HCT116 (cell line): Measurements from ENCODE around the gene BBX. TPM values are rescaled to one million over a fixed set of nuclear protein-coding genes. Genes with fewer than 3 reads are reported as not detected.

ENCODE experiments used
- ATAC-seq: fragments of 200-7000 bp; cut with Tn5 transposase; 2 replicates; pipeline ENCODE4 v1.9.1; 2020; ENCODE audit warnings: mild to moderate bottlenecking, moderate library complexity
- BruUV-seq: library from RNA; stranded (reverse); fragments of 400-500 nt; replicated peaks from 2 replicates; lab custom pipeline; 2021; lab: Mats Ljungman, UMichigan
- CTCF ChIA-PET: fragments of 300-600 bp; sonication (Branson Sonifier 250); formaldehyde crosslinking; loops from one replicate; lab custom pipeline; 2021; ENCODE audit warnings: antibody characterized with exemption; lab: Charles Lee
- POLR2A ChIA-PET: fragments of 300-600, 350-600 bp; sonication (Branson Sonifier 250); formaldehyde crosslinking; loops from one replicate; lab custom pipeline; 2021; ENCODE audit warnings: antibody characterized with exemption; lab: Charles Lee
- RAD21 ChIA-PET, 2 experiments: fragments of 300-600 bp; sonication (Branson Sonifier 250); formaldehyde crosslinking; loops; one replicate each; lab custom pipeline; 2023; ENCODE audit warnings: low total read pairs in 2 of 2; ENCODE audit not compliant: uncharacterized antibody in 2 of 2, unreplicated experiment in 2 of 2, low non-redundant PET in 1 of 2; lab: Charles Lee
- DNase-seq: peaks from one replicate; pipeline ENCODE4 v3.0.0-alpha.2; 2010; ENCODE audit warnings: low read depth, low spot score
- H2AFZ ChIP-seq: fragments of 200-600 bp; shearing (Covaris generic), sonication (generic); 2 replicates; pipeline ENCODE4 v1.6.1; 2017; ENCODE audit warnings: low read depth, mixed run types, mixed read lengths, antibody characterized with exemption, low read length; ENCODE audit not compliant: poor library complexity, severe bottlenecking
- H3K27ac ChIP-seq: 2 replicates; pipeline ENCODE4 v1.5.1; 2012; ENCODE audit warnings: low read depth, low read length
- H3K27me3 ChIP-seq: fragments of 200-600 bp; sonication (generic); 2 replicates; pipeline ENCODE4 v1.6.1; 2016; ENCODE audit warnings: mixed run types, low read length, mixed read lengths; ENCODE audit not compliant: insufficient read depth
- H3K36me3 ChIP-seq, 2 experiments: fragments of 200-500 bp in 1 of 2; fragments of 200-600 bp in 1 of 2; sonication (Bioruptor generic) in 1 of 2; sonication (generic) in 1 of 2; 2 replicates each; pipeline versions ENCODE4 v1.5.1 to v1.6.1; 2014 to 2016; ENCODE audit warnings: low read length in 2 of 2, inconsistent platforms in 1 of 2, mixed read lengths in 1 of 2, mixed run types in 1 of 2; ENCODE audit not compliant: insufficient read depth in 2 of 2, control insufficient read depth in 1 of 2
- H3K4me1 ChIP-seq, 2 experiments: fragments of 200-600 bp in 1 of 2; sonication (generic) in 1 of 2; 2 replicates each; pipeline versions ENCODE4 v1.5.1 to v1.6.1; 2012 to 2017; ENCODE audit warnings: low read length in 2 of 2, inconsistent platforms in 1 of 2, mild to moderate bottlenecking in 1 of 2, mixed read lengths in 1 of 2, mixed run types in 1 of 2, moderate library complexity in 1 of 2; ENCODE audit not compliant: insufficient read depth in 2 of 2, control insufficient read depth in 1 of 2
- H3K4me2 ChIP-seq: fragments of 200-600 bp; sonication (generic); 2 replicates; pipeline ENCODE4 v1.6.1; 2017; ENCODE audit warnings: mixed run types, low read length, mixed read lengths
- H3K4me3 ChIP-seq, 2 experiments: fragments of 200-600 bp in 1 of 2; sonication (generic) in 1 of 2; replicated peaks in 1 of 2; 2 replicates each; pipeline ENCODE4 v1.5.1; 2011 to 2016; ENCODE audit warnings: low read length in 2 of 2, control low read depth in 1 of 2, low read depth in 1 of 2, mild to moderate bottlenecking in 1 of 2, mixed read lengths in 1 of 2, mixed run types in 1 of 2
- H3K79me2 ChIP-seq: fragments of 200-600 bp; sonication (generic); 2 replicates; pipeline ENCODE4 v1.6.1; 2017; ENCODE audit warnings: mild to moderate bottlenecking, mixed run types, low read length, moderate library complexity, mixed read lengths; ENCODE audit not compliant: insufficient read depth
- H3K9ac ChIP-seq: fragments of 200-600 bp; sonication (generic); 2 replicates; pipeline ENCODE4 v1.6.1; 2016; ENCODE audit warnings: low read length, mixed read lengths
- H3K9me2 ChIP-seq: fragments of 200-600 bp; sonication (generic), shearing (Covaris generic); 2 replicates; pipeline ENCODE4 v1.6.1; 2017; ENCODE audit warnings: mixed run types, mild to moderate bottlenecking, moderate library complexity; ENCODE audit not compliant: insufficient read depth
- H3K9me3 ChIP-seq, 2 experiments: fragments of 200-500 bp in 1 of 2; fragments of 200-600 bp in 1 of 2; sonication (Bioruptor generic) in 1 of 2; sonication (generic) in 1 of 2; 2 replicates each; pipeline ENCODE4 v1.6.1; 2014 to 2017; ENCODE audit warnings: low read length in 2 of 2, mixed read lengths in 2 of 2, inconsistent platforms in 1 of 2, low read depth in 1 of 2, mild to moderate bottlenecking in 1 of 2, mixed run types in 1 of 2, moderate library complexity in 1 of 2; ENCODE audit not compliant: control insufficient read depth in 1 of 2, insufficient read depth in 1 of 2
- H4K20me1 ChIP-seq: fragments of 200-600 bp; sonication (generic), shearing (Covaris generic); 2 replicates; pipeline ENCODE4 v1.6.1; 2017; ENCODE audit warnings: mixed run types, mild to moderate bottlenecking, moderate library complexity; ENCODE audit not compliant: insufficient read depth
- CBX3 ChIP-seq: IDR thresholded peaks from 2 replicates; pipeline ENCODE4 v1.6.1; 2012; ENCODE audit warnings: low read depth
- CTCF ChIP-seq, 3 experiments: fragments of 200-600 bp in 1 of 3; sonication (generic) in 1 of 3; IDR thresholded peaks in 2 of 3; conservative IDR thresholded peaks in 1 of 3; 2 replicates each; pipeline ENCODE4 v1.5.1; 2012 to 2017; ENCODE audit warnings: low read depth in 2 of 3, low read length in 2 of 3, antibody characterized with exemption in 1 of 3, borderline replicate concordance in 1 of 3, control low read depth in 1 of 3, mild to moderate bottlenecking in 1 of 3, mixed read lengths in 1 of 3, mixed run types in 1 of 3, moderate library complexity in 1 of 3; ENCODE audit not compliant: insufficient read depth in 1 of 3
- EGR1 ChIP-seq: IDR thresholded peaks from 2 replicates; pipeline ENCODE4 v1.6.1; 2012; ENCODE audit warnings: low read depth
- ELF1 ChIP-seq: IDR thresholded peaks from 2 replicates; pipeline ENCODE4 v1.6.1; 2012; ENCODE audit warnings: low read depth, borderline replicate concordance
- EZH2 ChIP-seq: fragments of 200-600 bp; sonication (generic); IDR thresholded peaks from 2 replicates; pipeline ENCODE4 v1.6.1; 2017; ENCODE audit warnings: antibody characterized with exemption, mixed run types
- FOSL1 ChIP-seq: IDR thresholded peaks from 2 replicates; pipeline ENCODE4 v1.6.1; 2012; ENCODE audit warnings: low read depth
- JUND ChIP-seq: IDR thresholded peaks from 2 replicates; pipeline ENCODE4 v1.6.1; 2012
- POLR2AphosphoS5 ChIP-seq: IDR thresholded peaks from 2 replicates; pipeline ENCODE4 v1.6.1; 2011; ENCODE audit warnings: mild to moderate bottlenecking, low read depth, low read length, moderate library complexity
- RAD21 ChIP-seq: IDR thresholded peaks from 2 replicates; pipeline ENCODE4 v1.6.1; 2012; ENCODE audit warnings: low read depth, mild to moderate bottlenecking
- SIN3A ChIP-seq: IDR thresholded peaks from 2 replicates; pipeline ENCODE4 v1.6.1; 2012; ENCODE audit warnings: low read depth
- SP1 ChIP-seq: IDR thresholded peaks from 2 replicates; pipeline ENCODE4 v1.6.1; 2012; ENCODE audit warnings: low read depth
- YY1 ChIP-seq: IDR thresholded peaks from 2 replicates; pipeline ENCODE4 v1.6.1; 2011; ENCODE audit warnings: low read length, low read depth, moderate library complexity, mild to moderate bottlenecking; ENCODE audit not compliant: insufficient replicate concordance; ENCODE audit errors: extremely low read depth
- ZBTB33 ChIP-seq: IDR thresholded peaks from 2 replicates; pipeline ENCODE4 v1.6.1; 2011; ENCODE audit warnings: mild to moderate bottlenecking, low read length, moderate library complexity; ENCODE audit not compliant: insufficient replicate concordance; ENCODE audit errors: extremely low read depth
- ZFX ChIP-seq: fragments of 450-650 bp; IDR thresholded peaks from 2 replicates; pipeline ENCODE4 v1.6.1; 2017
- ZNF274 ChIP-seq: fragments of 200-500 bp; sonication (Bioruptor generic); IDR thresholded peaks from 2 replicates; pipeline ENCODE4 v1.6.1; 2014; ENCODE audit warnings: mild to moderate bottlenecking, low read depth, low read length, inconsistent platforms
- intact Hi-C: fragments of 100-400 bp; cut with micrococcal nuclease; formaldehyde crosslinking; loops from 2 replicates; pipeline ENCODE4 v1.10.0; 2022
- total RNA-seq: library from RNA; stranded (reverse); gene quantifications from one replicate; pipeline ENCODE4 v1.2.1, GENCODE V29; 2021; ENCODE audit not compliant: unreplicated experiment
- TF ChIP-seq, protein P1 (sequence below): IDR thresholded peaks from 2 replicates; pipeline ENCODE4 v1.6.1; 2012
- TF ChIP-seq, protein P2 (sequence below): IDR thresholded peaks from 2 replicates; pipeline ENCODE4 v1.6.1; 2012
- TF ChIP-seq, protein P3 (sequence below): IDR thresholded peaks from 2 replicates; pipeline ENCODE4 v1.6.1; 2012; ENCODE audit warnings: low read depth

The BBX gene
- total RNA-seq, 1 experiment from 2014 or later: 55.6 TPM

DNA sequence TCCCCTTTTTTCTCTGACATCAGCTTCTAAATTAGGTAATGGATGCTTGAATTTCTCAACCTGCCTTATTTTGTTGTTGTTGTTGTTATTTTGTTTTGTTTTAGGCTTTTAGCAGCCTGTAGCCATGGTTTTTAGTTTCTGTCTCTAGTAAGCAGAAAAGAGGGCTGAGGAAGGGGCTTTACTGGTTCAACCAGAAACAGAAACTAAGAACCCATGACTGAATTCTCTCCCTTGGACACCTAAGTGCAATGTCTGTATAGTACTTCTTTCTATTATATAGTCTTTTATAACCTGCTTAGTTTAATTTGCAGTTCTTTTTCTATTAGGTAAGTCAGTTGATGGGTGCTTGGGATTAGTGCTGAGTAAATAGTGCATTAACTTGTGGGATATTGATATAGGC lies 129.0 kb downstream of the BBX start:
- Histone ChIP-seq H3K79me2 (no peaks in the 10 kb centered on the region), H3K4me1 (no peaks in the 10 kb centered on the region), H3K9me3 (no peaks in the 10 kb centered on the region), H3K27me3 (no peaks in the 10 kb centered on the region), H3K4me3 (no peak overlapping the region), H3K4me2 (no peak overlapping the region), H3K27ac (no peak overlapping the region), H3K9ac (no peak overlapping the region), H2AFZ (no peak overlapping the region), H3K9me2 (no peaks in the 10 kb centered on the region; the same call in 1 of the 2 replicates), H4K20me1 (no peaks in the 10 kb centered on the region; the same call in 1 of the 2 replicates), H3K36me3 (no peaks in the 10 kb centered on the region)
- intact Hi-C loops: no loop called here
- ATAC-seq: no peak
- ChIA-PET CTCF (no interaction called here), POLR2A (no interaction called here), RAD21 (no interaction called here)
- no peak for TF ChIP-seq EZH2
- no peak for TF ChIP-seq ZNF274
- TF ChIP-seq ZFX: no peak
- TF ChIP-seq, protein P1, sequence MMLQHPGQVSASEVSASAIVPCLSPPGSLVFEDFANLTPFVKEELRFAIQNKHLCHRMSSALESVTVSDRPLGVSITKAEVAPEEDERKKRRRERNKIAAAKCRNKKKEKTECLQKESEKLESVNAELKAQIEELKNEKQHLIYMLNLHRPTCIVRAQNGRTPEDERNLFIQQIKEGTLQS: no peak
- no peak for TF ChIP-seq EGR1
- no peak for TF ChIP-seq SP1
- no peak for TF ChIP-seq ZBTB33
- no peak for TF ChIP-seq JUND
- TF ChIP-seq YY1: no peak
- TF ChIP-seq, protein P2, sequence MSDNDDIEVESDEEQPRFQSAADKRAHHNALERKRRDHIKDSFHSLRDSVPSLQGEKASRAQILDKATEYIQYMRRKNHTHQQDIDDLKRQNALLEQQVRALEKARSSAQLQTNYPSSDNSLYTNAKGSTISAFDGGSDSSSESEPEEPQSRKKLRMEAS: no peak
- TF ChIP-seq RAD21: no peak
- no peak for TF ChIP-seq CTCF (IDR thresholded peaks at IDR 0.05 in 2 of 3, conservative IDR thresholded peaks at IDR 0.05 in 1 of 3; ENCODE audit: borderline replicate concordance in 1 of 3, insufficient read depth in 1 of 3, low read depth in 2 of 3, low read length in 2 of 3)
- no peak for TF ChIP-seq CBX3
- no peak for TF ChIP-seq ELF1
- TF ChIP-seq SIN3A: no peak
- TF ChIP-seq POLR2AphosphoS5: no peak
- TF ChIP-seq, protein P3, sequence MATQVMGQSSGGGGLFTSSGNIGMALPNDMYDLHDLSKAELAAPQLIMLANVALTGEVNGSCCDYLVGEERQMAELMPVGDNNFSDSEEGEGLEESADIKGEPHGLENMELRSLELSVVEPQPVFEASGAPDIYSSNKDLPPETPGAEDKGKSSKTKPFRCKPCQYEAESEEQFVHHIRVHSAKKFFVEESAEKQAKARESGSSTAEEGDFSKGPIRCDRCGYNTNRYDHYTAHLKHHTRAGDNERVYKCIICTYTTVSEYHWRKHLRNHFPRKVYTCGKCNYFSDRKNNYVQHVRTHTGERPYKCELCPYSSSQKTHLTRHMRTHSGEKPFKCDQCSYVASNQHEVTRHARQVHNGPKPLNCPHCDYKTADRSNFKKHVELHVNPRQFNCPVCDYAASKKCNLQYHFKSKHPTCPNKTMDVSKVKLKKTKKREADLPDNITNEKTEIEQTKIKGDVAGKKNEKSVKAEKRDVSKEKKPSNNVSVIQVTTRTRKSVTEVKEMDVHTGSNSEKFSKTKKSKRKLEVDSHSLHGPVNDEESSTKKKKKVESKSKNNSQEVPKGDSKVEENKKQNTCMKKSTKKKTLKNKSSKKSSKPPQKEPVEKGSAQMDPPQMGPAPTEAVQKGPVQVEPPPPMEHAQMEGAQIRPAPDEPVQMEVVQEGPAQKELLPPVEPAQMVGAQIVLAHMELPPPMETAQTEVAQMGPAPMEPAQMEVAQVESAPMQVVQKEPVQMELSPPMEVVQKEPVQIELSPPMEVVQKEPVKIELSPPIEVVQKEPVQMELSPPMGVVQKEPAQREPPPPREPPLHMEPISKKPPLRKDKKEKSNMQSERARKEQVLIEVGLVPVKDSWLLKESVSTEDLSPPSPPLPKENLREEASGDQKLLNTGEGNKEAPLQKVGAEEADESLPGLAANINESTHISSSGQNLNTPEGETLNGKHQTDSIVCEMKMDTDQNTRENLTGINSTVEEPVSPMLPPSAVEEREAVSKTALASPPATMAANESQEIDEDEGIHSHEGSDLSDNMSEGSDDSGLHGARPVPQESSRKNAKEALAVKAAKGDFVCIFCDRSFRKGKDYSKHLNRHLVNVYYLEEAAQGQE: no peak
- no peak for TF ChIP-seq FOSL1
- no peak for DNase-seq
- BruUV-seq: no TSS peak
